ENCODE results near the gene SLC10A7.

Gene SLC10A7

GRCh38 chr4:146247356-146247755 lies 274.4 kb downstream of the SLC10A7 start:
- no peak for DNase-seq

- no peak for DNase-seq
These were observed 275.4 kb downstream of the SLC10A7 start for GRCh38 chr4:146246381-146246780.

- DNase-seq = no peak
These were observed 275.9 kb downstream of the SLC10A7 start for GRCh38 chr4:146245850-146246249.

GRCh38 chr4:146245246-146245645 lies 276.5 kb downstream of the SLC10A7 start:
- no peak for DNase-seq

- no peak for DNase-seq
These were observed 277.2 kb downstream of the SLC10A7 start for GRCh38 chr4:146244496-146244895.

- DNase-seq = no peak
These were observed 277.9 kb downstream of the SLC10A7 start for GRCh38 chr4:146243883-146244277.

GRCh38 chr4:146243141-146243882 lies 278.4 kb downstream of the SLC10A7 start:
- no peak for DNase-seq

GRCh38 chr4:146238107-146238506 lies 283.6 kb downstream of the SLC10A7 start:
- no peak for DNase-seq

- no peak for DNase-seq
These were observed 284.6 kb downstream of the SLC10A7 start for GRCh38 chr4:146237092-146237491.

GRCh38 chr4:146236216-146236615 lies 285.5 kb downstream of the SLC10A7 start:
- DNase-seq = no peak

GRCh38 chr4:146235654-146236177 lies 286.0 kb downstream of the SLC10A7 start:
- DNase-seq = no peak

- DNase-seq = no peak
These were observed 289.5 kb downstream of the SLC10A7 start for GRCh38 chr4:146232131-146232722.

GRCh38 chr4:146229406-146229805 lies 292.3 kb downstream of the SLC10A7 start:
- no peak for DNase-seq

GRCh38 chr4:146224326-146224966 lies 297.3 kb downstream of the SLC10A7 start:
- no peak for DNase-seq

GRCh38 chr4:146222313-146222712 lies 299.4 kb downstream of the SLC10A7 start:
- DNase-seq = no peak

GRCh38 chr4:146214238-146214637 lies 307.5 kb downstream of the SLC10A7 start, which contains the start of gene REELD1:
TSS of gene REELD1 (plus strand) at chr4:146214538. CDS start at chr4:146216953, 2,415 bp downstream.
- no peak for DNase-seq

- DNase-seq = no peak
These were observed 309.0 kb downstream of the SLC10A7 start for GRCh38 chr4:146212781-146213180.

- DNase-seq = no peak
These were observed 310.3 kb downstream of the SLC10A7 start for GRCh38 chr4:146211440-146211839.

GRCh38 chr4:146210890-146211289 lies 310.9 kb downstream of the SLC10A7 start:
- no peak for DNase-seq

- no peak for DNase-seq
These were observed 314.3 kb downstream of the SLC10A7 start for GRCh38 chr4:146207410-146207809.

Data from right forelimb (tissue), 1 donor.